HG02973 (cell line): Measurements from ENCODE around the gene SMYD3.

Source experiments
- ATAC-seq: cut with Tn5 transposase; IDR thresholded peaks from one replicate; pipeline ENCODE4 v1.9.1; 2021; ENCODE audit warnings: moderate library complexity; ENCODE audit not compliant: unreplicated experiment

The SMYD3 gene

GRCh38 chr1:246471688-246472087 lies 35.4 kb downstream of the SMYD3 start:
- ATAC-seq, result no peak

DNA sequence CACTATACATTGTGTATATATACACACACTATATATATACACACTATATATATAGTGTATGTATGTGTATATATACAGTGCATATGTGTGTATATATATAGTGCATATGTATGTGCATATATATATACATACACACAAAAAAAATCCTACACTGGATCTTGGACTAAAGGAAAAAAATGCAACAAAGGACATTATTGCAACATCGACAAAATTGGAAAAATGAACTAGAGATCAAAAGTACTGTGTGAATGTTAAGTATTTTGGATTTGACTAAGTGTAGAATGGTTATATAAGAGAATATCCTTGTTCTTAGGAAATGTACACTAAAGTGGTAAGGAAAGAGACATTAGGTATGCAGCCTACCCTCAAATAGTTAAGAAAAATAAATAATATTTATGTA lies 36.5 kb downstream of the SMYD3 start:
- ATAC-seq, result no peak

- ATAC-seq, result no peak
These were observed 44.1 kb downstream of the SMYD3 start for GRCh38 chr1:246462986-246463385.

DNA sequence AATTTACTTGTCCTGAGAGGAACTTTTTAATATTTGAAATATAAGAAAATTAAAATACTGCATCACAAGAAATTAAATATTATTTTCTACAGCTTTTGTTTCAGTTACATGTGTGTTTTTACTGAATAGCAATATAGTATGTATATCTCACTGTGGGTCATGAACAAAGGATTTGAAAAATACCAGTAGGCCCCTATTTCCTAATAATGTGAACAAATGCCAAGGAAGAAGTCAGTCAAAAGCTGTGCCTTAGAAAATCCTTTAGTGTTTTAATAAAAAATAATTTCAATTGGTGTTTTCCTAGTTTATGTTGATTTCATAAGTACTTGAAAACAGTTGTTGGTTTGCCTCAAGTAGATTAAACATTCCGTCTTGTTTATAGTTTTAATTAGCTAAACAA lies 46.7 kb downstream of the SMYD3 start:
- no peak for ATAC-seq

GRCh38 chr1:246459221-246459620 lies 47.9 kb downstream of the SMYD3 start:
- no peak for ATAC-seq

DNA sequence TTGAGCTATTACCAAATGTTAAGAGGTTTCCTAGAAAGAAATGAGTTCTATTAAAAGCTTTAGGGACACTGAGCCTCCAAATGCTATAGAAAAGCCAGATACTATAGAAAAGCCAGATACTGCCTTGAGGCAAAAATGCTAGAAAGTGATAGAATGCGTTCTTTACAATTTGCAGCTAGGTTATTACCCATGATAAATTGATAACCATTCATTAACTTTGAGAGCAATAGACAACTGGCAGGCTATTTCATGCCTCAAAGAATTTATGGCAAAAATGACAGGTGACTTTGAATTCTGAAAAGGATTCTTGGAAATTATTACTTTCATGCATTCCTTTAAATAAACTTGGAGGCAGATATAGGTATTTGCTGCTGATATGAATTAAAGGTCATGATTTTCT lies 51.6 kb downstream of the SMYD3 start:
- ATAC-seq, result no peak

DNA sequence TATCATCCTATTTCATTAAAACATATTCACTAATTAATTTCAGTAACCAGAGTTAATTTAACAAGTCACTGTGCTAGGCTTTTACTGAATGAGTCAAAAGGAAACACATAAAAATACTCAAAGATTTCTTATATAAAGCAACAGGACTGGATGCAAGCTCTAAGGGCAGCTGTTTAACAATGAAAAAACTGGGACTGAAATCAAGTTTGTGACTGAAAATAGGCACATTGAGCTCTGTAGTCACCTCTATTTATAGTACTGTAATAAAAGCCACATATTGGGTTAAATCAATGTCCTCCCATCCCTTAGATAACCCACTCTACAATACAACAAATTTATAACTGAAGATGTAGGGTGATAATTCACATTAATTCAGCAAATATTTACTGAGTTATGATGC lies 52.4 kb downstream of the SMYD3 start:
- no peak for ATAC-seq

DNA sequence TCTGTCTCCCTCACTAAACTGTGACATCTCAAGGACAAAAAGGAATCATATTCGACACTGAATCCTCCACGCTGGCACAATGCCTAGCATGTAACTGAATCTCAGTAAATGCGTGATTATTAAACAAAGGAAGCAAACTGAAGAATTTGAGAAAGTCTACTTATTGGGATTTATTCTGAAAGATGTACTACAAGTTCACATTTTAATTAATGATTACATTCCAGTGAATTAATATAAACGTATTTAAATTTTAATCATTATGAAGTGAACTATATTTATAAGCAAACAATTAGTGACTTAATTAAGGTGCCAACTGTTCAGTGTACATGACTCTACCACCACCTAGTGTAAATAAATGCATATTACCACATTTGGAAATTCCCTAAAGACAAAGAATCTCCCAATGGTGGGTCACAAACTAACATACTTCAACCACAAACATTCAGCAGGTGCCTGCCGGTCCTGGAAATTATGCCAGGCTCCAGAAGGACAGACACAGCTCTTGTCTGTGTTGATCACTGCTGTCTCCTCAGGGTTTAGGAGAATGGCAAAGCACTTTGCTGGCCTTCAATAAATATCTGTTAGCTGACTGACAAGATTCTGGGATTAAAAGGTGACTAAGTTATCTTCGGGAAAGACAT lies 56.3 kb downstream of the SMYD3 start:
- no peak for ATAC-seq

GRCh38 chr1:246448373-246448772 lies 58.7 kb downstream of the SMYD3 start:
- ATAC-seq, result no peak

- ATAC-seq, result no peak
These were observed 59.6 kb downstream of the SMYD3 start for GRCh38 chr1:246447501-246447900.

GRCh38 chr1:246445503-246445902 lies 61.6 kb downstream of the SMYD3 start:
- ATAC-seq, result no peak

- no peak for ATAC-seq
These were observed 62.5 kb downstream of the SMYD3 start for GRCh38 chr1:246444617-246445016.

- no peak for ATAC-seq
These were observed 69.1 kb downstream of the SMYD3 start for GRCh38 chr1:246437961-246438360.

GRCh38 chr1:246435421-246436041 lies 71.5 kb downstream of the SMYD3 start:
- no peak for ATAC-seq

GRCh38 chr1:246434335-246434734 lies 72.7 kb downstream of the SMYD3 start:
- no peak for ATAC-seq

DNA sequence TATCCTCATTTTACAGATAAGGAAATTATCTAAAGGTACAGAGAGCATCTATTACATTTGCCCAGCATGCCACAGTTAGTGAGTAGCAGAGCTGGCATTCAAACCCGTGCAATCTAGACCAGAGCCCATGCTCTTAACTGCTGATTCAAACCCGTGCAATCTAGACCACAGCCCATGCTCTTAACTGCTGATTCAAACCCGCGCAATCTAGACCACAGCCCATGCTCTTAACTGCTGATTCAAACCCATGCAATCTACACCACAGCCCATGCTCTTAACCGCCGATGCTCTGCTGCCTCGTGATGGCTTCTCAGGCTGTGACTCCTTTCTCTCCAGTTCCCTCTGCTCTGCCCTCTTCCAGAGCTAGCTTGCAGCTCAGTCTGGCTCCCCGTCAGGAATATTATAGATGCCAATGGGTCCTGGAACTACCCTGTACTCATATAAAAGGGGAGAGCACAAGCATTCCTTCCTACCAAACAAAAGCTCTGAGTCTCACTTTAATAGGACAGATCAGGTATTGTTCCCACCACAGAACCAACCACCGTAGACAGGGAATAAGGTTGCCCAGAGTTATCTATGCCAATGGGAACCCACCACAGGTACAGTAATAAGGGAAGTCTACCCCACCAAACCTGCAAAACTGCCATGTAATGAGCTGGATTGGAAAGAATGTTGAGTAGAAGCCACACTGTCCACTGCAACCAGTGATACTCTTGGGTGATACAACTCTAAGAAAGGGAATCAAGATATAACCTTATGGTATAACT lies 78.4 kb downstream of the SMYD3 start:
- ATAC-seq, result no peak

DNA sequence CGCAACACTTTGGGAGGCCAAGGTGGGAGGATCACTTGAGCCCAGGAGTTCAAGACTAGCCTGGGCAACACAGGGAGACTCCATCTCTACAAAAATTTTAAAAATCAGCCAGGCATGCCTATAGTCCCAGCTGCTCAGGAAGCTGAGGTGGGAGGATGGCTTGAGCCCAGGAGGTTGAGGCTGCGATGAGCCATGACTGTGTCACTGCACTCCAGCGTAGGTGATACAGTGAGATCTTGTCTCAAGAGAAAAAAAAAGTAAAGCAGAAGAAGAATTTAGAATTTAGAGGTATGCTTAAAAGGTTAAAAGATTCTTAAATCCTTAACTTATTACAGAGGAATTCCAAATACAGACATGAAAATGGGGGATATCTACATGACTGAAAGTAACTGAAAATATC lies 79.5 kb downstream of the SMYD3 start:
- no peak for ATAC-seq

GRCh38 chr1:246425895-246426294 lies 81.2 kb downstream of the SMYD3 start:
- no peak for ATAC-seq

DNA sequence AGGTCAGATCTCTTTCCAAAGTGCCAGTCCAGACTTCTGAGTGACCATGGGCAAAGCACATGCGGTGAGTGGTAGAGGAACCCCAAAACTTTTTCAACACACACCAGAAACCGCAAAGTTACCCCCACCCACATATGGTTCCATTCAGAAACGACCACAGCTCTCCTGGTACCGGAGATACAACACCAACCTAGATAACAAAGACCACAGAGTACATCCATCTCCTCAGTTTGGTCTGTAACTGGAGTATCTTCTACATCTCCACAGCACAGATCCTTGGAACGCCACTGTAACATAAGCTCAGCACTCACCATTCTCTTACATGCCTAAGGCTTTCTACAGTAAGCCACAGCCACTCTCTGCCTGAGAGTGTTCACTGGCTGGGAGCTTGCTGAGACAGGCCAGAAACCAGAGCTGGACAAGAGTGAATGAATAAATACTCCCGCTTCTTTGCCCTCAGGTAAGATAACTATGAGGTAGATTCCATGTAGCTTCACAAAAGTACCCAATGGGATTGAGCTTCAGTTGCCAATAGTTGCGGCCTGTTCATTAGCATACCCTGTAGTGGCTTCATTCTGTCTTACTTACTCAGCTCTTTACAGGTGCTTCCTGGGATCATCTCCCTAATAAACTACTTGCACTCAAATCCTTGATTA lies 81.8 kb downstream of the SMYD3 start:
- ATAC-seq, result no peak

DNA sequence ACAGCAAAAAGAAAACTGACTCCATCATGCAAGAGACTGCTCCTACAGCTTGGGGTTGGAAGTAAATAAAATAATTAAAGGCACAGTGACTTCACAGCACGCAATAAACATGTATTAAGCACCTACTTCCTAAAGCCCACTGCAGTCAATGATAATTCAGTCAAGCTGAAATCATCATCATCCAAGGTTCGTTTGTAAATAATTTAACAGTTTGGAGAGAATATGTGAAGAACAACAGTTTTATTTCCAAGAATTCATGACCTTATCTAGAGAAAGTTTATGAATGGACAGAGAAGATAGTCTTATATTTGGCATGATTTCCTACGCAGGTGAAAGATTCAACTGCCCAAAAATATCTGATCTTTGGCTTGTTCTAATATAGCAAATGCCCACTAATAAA lies 86.8 kb downstream of the SMYD3 start:
- no peak for ATAC-seq

DNA sequence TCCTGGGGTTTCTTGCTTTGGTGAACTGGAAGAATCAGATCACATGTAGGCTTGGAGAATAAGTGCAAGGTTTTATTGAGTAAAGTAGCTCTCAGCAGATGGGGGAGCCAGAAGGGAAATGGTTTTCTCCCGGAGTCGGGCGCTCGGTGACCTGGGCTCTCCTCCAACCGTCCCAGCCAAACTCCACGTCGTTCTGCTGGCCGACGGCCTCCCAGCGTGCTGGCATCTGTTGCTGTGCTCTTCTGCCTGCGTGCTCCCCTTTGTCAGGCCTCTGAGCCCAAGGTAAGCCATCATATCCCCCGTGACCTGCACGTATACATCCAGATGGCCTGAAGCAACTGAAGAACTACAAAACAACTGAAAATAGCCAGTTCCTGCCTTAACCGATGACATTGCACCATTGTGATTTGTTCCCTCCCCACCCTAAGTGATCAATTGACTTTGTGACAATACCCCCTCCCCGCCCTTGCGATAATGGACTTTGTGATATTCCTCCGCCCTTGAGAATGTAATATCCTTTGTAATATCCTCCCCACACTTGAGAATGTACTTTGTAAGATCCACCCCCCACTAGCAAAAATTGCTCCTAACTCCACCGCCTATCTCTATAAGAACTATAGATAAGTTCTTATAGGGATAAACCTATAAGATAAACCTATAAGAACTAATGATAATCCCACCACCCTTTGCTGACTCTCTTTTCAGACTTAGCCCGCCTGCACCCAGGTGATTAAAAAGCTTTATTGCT lies 88.3 kb downstream of the SMYD3 start:
- ATAC-seq, result no peak
